HPDE6-E6E7 (cell line): Measurements from ENCODE around the gene LHFPL3.
"Not testable (repeated sequence)": the region's sequence is repeated elsewhere in the genome, so short reads cannot be mapped to it uniquely, and the experiment has no call there.

ENCODE experiments used
- DNase-seq: peaks from one replicate; pipeline ENCODE4 v3.0.0; 2011; ENCODE audit warnings: missing footprints; ENCODE audit errors: extremely low spot score

The LHFPL3 gene

GRCh38 chr7:104694710-104695109 lies 366.3 kb downstream of the LHFPL3 start:
- no peak for DNase-seq

GRCh38 chr7:104695563-104695962 lies 367.2 kb downstream of the LHFPL3 start:
- DNase-seq: no peak

- DNase-seq: no peak
Observed at GRCh38 chr7:104700336-104700735, 371.9 kb downstream of the LHFPL3 start.

DNA sequence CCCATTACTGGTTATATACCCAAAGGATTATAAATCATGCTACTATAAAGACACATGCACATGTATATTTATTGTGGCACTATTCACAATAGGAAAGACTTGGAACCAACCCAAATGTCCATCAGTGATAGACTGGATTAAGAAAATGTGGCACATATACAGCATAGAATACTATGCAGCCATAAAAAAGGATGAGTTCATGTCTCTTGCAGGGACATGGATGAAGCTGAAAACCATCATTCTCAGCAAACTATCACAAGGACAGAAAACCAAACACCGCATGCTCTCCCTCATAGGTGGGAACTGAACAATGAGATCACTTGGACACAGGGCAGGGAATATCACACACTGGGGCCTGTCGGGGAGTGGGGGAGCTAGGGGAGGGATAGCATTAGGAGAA lies 392.6 kb downstream of the LHFPL3 start:
- not testable (repeated sequence) for DNase-seq

DNA sequence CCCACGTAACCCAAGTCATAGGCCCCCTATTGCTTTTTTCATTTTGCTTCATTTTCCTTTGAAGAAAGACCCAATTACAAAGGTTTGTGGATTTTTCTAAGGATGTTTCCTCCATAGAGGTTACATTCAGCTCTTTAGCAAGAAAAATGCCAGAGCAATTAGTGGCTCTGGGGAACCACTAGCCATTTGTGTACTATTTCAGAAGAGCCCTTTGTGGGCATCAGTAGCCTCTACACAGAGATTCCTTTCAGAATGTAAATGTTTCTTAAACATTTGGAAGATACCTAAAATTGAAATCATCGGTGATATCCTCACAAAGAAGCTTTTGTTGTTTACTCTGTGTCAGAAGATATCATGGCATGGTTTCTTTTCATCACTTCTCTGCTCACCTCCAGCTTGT lies 394.6 kb downstream of the LHFPL3 start:
- DNase-seq: no peak

GRCh38 chr7:104758504-104758903 lies 430.1 kb downstream of the LHFPL3 start:
- DNase-seq: no peak

- no peak for DNase-seq
Observed at GRCh38 chr7:104761892-104762291, 433.5 kb downstream of the LHFPL3 start.

DNA sequence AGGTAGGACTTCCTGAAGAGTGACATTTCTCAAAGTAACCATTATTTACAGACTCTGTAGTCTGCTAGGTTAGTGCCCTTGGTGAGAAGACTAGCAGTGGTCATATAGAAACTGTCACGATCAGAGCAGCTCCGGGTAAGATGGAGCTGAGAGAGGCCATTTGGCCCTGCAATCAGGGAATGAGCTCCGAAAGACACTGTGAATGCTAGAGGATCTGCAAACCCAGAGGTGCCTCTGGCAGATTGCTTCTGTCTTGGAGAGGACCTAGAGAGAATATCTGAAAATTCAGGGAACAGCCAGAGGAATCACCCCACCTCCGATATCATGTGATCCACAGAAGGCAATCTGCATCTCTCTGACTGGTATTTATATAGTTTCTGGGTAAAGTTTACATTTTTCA lies 438.7 kb downstream of the LHFPL3 start:
- no peak for DNase-seq

DNA sequence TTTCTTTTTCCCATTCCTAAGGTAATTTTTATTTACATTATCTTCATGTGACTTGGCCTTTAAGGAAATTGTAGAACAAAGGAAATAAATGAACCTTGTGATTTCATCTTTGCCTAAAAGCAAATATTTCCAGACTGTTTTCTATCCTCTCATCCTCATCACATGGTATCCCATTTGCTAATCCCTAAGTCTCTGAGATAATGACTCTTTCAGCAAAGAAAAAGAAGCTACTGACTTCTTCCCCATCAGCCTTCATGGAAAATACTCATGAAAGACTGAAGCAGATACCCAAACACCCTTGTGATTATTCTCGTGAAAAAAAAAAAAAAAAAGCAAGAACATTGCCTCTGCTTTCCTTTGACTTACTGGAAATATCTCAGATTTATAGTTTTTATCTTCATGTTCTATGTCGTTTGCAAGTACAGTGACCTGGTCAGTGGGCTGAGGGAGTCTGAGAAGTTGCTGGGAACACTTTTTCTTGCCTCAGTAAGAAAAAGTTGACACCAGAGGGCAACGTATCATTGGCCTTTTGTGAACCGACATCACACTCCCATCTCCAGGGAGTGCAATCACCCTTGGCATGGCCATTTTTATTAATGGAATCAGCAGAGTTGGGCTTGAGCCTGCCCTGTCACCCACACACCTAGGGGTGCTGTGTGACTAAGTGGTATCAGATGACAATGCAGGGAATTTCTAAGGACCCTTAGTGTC lies 439.6 kb downstream of the LHFPL3 start:
- DNase-seq: no peak

DNA sequence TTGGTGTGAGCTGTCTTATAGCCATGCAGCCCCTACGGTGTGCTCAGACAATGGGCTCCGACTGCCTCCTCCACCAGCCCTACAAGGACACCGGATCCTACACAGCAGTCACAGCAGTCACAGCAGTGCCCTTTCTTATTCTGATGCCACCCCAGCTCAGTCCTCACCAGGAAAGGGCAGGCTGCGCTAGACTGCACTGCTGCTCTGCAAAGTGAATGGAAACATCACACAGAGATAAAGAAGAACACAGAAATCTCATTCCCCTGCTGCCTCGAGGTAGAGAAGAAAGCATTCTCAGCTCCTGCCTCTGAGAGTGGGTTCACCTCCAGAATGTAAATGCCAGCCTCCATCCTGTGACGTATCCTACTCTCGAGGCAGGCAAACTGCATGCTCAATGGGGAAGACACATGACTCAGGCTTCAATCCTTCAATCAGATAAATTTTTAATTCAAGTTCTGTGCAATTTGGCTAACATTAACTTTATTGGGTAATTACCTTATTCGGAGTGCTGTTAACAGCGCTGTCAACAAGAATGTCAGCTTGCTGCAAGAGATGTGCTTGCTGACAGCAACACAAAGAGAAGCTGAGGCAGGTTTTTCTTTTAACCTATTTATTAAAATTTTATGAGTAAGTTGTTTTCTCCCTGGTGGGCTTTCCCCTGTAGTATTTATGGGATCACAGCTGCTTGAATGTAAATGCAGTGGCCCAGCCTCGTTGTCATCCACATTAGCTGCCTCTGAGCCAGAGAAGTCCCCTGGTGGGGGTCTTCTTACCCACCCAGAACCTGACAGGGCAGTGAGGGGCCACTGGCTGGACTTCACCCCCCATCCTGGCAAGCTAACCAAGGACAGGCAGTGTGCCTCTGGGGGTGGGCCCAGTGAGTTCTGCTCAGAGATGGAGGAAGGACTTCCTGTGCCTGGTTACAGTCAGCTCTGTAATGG lies 444.3 kb downstream of the LHFPL3 start:
- DNase-seq: no peak

- DNase-seq: no peak
Observed at GRCh38 chr7:104773796-104774195, 445.4 kb downstream of the LHFPL3 start.

GRCh38 chr7:104775531-104775930 lies 447.1 kb downstream of the LHFPL3 start:
- DNase-seq: no peak

- no peak for DNase-seq
Observed at GRCh38 chr7:104777301-104777800, 448.9 kb downstream of the LHFPL3 start.

DNA sequence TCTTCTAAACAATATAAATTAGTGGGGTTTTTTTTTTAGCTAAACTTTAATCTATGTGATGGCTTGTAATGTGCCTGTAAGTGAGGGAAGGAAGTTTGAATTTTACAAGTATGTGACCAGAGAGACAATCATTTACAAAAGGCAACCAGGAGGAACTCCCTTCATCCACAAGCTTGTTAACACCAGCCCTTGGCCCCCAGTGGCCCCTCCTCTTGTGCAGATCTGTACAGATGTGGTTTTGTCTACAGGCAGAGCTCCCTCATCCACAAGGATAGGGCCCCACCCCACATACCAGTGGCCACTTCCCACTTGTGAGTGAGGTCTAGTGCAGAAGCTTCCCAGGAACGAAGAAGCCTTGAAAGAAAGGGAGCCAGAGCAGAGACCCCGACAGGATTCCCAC lies 451.5 kb downstream of the LHFPL3 start:
- DNase-seq: no peak

- no peak for DNase-seq
Observed at GRCh38 chr7:104784686-104785085, 456.3 kb downstream of the LHFPL3 start.

- no peak for DNase-seq
Observed at GRCh38 chr7:104789780-104790179, 461.4 kb downstream of the LHFPL3 start.

- no peak for DNase-seq
Observed at GRCh38 chr7:104790440-104790839, 462.0 kb downstream of the LHFPL3 start.

- DNase-seq: no peak
Observed at GRCh38 chr7:104791080-104791479, 462.7 kb downstream of the LHFPL3 start.

DNA sequence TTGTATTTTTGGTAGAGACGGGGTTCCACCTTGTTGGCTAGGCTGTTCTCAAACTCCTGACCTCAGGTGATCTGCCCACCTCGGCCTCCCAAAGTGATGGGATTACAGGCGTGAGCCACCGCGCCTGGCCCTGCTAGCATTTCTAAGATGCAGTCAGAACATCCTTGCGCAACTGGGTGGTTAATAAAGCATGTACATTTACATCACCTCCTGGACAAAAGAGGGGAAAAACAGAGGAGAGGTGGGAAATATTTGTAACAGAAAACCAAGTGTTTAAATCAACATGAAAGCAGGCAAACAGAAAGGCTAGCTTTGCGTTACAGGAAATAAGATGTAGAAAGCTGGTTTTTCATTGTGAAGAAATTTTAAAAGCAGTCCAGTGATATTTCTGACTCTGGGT lies 464.7 kb downstream of the LHFPL3 start:
- no peak for DNase-seq

- no peak for DNase-seq
Observed at GRCh38 chr7:104794154-104794553, 465.8 kb downstream of the LHFPL3 start.

GRCh38 chr7:104794589-104794988 lies 466.2 kb downstream of the LHFPL3 start:
- DNase-seq: no peak

DNA sequence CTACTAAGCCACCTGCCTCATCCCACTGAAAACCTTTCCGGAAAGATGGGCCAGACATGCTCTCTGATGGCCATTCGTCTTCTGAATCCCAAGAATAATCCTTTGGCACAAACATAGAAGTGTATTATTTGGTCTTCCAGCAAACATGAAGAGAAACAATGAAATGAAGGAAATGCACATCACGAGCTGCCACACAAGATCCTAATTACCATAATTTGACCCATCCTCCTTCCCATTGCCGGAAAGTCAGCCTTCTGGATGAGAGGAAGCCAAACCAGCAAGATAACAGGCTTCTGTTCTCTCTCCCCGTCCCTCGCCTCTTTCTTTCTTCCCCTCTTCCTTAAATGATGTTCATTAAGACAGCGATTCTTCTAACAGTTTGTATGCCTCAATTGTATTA lies 466.7 kb downstream of the LHFPL3 start:
- no peak for DNase-seq
